Kidney epithelial cell (primary cell): ENCODE measurements around the gene CFAP77. TPM values are rescaled to one million over a fixed set of nuclear protein-coding genes. Genes with fewer than 3 reads are reported as not detected.
"Not testable (repeated sequence)": the region's sequence is repeated elsewhere in the genome, so short reads cannot be mapped to it uniquely, and the experiment has no call there.

ENCODE experiments used
- DNase-seq: peaks from one replicate; pipeline ENCODE4 v3.0.0-alpha.2; 2010; ENCODE audit warnings: low read depth
- H3K27me3 ChIP-seq: 2 replicates; pipeline ENCODE4 v1.6.0; 2011; ENCODE audit warnings: low read length; ENCODE audit not compliant: control insufficient read depth, insufficient read depth
- H3K36me3 ChIP-seq: 2 replicates; pipeline ENCODE4 v1.5.1; 2011; ENCODE audit warnings: low read length; ENCODE audit not compliant: control insufficient read depth, insufficient read depth
- H3K4me3 ChIP-seq: 2 replicates; pipeline ENCODE4 v1.5.1; 2011; ENCODE audit warnings: low read depth, mild to moderate bottlenecking, control low read depth, low read length
- total RNA-seq: library from RNA; depleted of rRNA; stranded (reverse); fragments of >200 nt; gene quantifications from 2 replicates; pipeline ENCODE4 v1.2.3, GENCODE V29; 2015
- TF ChIP-seq, protein P1 (sequence below): IDR thresholded peaks from 2 replicates; pipeline ENCODE4 v1.5.1; 2011; ENCODE audit warnings: mild to moderate bottlenecking, moderate library complexity, low read length, control low read depth, inconsistent platforms; ENCODE audit not compliant: insufficient read depth, poor library complexity, severe bottlenecking

Gene CFAP77
- total RNA-seq, 1 donor from 2014 or later = 0.58 TPM

DNA sequence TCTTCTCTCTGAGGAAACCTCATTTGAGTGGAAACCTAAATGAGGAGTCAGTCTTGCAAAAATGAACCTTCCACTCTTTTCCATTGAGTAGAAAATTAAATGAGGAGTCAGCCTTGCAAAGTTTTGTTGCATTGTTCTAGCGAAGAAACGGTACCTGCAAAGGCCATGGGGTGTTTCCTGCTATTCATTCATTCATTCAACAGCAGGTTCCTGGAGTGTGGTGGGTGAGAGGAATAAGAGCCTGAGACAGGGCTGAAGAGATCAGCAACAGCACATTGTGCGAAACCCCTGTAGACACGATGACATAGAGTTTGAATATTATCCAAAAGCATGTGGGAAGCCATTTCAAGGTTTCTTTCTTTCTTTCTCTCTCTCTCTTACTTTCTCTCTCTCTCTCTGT is 40.6 kb upstream of the CFAP77 start:
- no peaks in the 10 kb centered on the region for H3K36me3 ChIP-seq
- TF ChIP-seq, protein P1, sequence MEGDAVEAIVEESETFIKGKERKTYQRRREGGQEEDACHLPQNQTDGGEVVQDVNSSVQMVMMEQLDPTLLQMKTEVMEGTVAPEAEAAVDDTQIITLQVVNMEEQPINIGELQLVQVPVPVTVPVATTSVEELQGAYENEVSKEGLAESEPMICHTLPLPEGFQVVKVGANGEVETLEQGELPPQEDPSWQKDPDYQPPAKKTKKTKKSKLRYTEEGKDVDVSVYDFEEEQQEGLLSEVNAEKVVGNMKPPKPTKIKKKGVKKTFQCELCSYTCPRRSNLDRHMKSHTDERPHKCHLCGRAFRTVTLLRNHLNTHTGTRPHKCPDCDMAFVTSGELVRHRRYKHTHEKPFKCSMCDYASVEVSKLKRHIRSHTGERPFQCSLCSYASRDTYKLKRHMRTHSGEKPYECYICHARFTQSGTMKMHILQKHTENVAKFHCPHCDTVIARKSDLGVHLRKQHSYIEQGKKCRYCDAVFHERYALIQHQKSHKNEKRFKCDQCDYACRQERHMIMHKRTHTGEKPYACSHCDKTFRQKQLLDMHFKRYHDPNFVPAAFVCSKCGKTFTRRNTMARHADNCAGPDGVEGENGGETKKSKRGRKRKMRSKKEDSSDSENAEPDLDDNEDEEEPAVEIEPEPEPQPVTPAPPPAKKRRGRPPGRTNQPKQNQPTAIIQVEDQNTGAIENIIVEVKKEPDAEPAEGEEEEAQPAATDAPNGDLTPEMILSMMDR = no peak

DNA sequence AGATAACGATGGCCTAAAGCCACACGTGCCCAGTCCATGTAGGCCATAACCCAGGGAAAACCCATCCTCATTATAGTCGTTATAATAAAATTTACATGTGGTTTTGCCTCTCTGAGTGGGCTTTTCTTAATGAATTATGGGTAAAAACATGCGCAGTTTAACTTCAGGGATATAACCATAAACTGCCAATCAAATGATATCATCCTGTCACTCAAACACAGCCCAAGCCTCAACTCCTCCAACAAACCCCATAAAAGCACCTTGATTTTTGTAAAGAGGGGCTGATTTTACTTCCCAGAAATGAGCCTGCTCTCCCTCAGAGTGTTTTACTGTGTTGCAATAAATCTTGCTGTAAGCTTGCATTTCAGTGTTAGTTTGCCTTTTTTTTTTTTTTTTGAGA is 39.4 kb upstream of the CFAP77 start:
- DNase-seq = no peak
- no peaks in the 10 kb centered on the region for H3K27me3 ChIP-seq
- TF ChIP-seq, protein P1 = no peak
- H3K4me3 ChIP-seq = no peak overlapping the region
- no peaks in the 10 kb centered on the region for H3K36me3 ChIP-seq

More for the DNA sequence above, 40.6 kb upstream of the CFAP77 start:
- Histone ChIP-seq H3K4me3 (no peak overlapping the region), H3K27me3 (no peaks in the 10 kb centered on the region)
- DNase-seq = no peak

DNA sequence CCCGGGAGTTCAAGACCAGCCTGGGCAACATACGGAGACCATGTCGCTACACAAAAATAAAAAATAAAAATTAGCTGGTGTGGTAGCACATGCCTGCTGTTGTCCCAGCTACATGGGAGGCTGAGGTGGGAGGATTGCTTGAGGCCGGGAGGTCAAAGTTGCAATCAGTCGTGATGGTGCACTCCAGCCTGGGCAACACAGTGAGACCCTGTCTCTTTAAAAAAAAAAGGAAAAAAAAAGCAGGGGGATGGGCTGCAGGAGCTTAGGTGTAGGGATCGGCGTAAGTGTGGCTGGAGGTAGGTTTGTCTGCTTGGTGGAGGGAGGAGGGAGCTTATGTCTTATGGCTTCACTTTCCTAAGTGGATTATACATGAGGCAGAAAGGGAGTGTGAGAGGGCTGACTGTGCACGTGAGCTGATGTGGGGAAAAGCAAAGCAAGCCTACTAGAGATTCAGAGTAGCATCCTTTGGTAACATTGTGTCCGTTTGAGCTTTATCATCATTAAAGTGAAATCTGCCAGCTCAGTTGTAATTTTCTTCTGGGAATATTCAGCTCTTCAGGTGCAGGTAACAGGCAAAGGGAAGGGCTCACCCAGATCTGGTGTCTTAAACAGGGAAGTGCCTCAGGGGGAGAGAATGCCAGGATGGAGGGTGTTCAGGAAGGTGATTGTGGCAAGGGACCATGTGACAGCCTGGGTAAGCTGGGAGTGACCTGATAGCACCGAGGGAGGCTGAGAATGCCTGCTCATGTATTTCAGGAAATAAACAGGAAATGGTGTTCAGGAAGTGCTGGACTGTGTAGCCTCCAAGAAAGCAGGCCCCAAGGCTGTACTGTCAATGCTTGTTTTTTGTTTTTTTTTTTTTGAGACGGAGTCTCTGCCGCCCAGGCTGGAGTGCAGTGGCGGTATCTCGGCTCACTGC is 37.6 kb upstream of the CFAP77 start:
- TF ChIP-seq, protein P1 = no peak
- Histone ChIP-seq H3K4me3 (no peak overlapping the region), H3K27me3 (no peaks in the 10 kb centered on the region), H3K36me3 (no peaks in the 10 kb centered on the region)
- DNase-seq = no peak

DNA sequence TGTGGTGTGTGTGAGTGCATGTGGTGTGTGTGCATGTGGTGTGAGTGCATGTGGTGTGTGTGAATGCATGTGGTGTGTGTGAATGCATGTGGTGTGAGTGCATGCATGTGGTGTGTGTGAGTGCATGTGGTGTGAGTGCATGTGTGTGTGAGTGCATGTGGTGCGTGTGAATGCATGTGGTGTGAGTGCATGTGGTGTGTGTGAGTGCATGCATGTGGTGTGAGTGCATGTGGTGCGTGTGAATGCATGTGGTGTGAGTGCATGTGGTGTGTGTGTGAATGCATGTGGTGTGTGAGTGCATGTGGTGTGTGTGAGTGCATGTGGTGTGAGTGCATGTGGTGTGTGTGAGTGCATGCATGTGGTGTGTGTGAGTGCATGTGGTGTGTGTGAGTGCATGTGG is 32.2 kb upstream of the CFAP77 start:
- DNase-seq, H3K36me3 ChIP-seq, H3K27me3 ChIP-seq, H3K4me3 ChIP-seq: not testable (repeated sequence)

DNA sequence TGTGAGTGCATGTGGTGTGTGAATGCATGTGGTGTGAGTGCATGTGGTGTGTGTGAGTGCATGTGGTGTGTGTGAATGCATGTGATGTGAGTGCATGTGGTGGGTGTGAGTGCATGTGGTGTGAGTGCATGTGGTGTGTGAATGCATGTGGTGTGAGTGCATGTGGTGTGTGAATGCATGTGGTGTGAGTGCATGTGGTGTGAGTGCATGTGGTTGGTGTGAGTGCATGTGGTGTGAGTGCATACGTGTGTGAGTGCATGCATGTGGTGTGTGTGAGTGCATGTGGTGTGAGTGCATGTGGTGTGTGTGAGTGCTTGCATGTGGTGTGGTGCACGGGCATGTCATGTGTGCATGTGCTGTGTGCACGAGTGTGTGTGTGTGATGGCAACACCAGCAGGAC is 31.6 kb upstream of the CFAP77 start:
- not testable (repeated sequence) for H3K36me3 ChIP-seq, H3K27me3 ChIP-seq, H3K4me3 ChIP-seq

DNA sequence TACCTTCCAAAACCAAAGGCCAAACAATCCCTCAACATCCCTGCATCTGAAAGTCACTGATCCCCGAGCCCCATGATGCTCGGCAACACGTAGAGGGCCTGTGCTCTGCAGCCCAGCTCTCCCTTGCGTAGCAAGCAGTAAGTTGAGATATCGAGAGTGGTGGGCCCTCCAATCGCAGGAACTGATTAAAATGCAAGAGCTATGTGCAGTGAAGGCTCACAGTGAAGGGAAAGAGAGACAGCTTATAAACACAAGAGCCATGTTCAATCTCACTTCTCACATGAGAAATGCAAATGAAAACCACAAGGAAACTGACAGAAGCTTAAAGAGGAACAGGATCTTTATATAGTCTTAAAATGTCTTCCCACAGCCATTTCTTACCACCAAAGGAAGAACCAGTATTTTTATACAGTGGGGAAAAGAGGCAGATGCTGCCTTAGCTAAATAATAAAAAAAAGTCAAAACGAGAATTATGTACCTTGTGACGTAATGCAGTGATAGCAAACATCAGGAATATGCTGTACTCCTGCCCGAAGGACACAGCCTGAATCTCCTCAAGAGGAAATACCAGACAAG is 28.0 kb upstream of the CFAP77 start:
- peaks cover 4% of the 10 kb centered on the region for H3K36me3 ChIP-seq
- H3K4me3 ChIP-seq = no peak overlapping the region
- TF ChIP-seq, protein P1 = no peak
- no peak for DNase-seq
- H3K27me3 ChIP-seq = no peaks in the 10 kb centered on the region

More for the DNA sequence above, 31.6 kb upstream of the CFAP77 start:
- not testable (repeated sequence) for DNase-seq
